Measurements from ENCODE around the gene ARL1. TPM values are rescaled to one million over a fixed set of nuclear protein-coding genes. Genes with fewer than 3 reads are reported as not detected.

ARL1 gene
- polyA plus RNA-seq, 3 donors, result 25.1 to 44.1 (median 27.2) TPM

- WGBS, 3 donors, result 96 to 99% (median 96%) methylated on average over 4 of the region's 4 CpGs
- no peak overlapping the region for H3K27ac ChIP-seq (ENCODE audit: low read depth, low read length)
Measured at GRCh38 chr12:101351682-101352081, 55.9 kb downstream of the ARL1 start.

- no peak overlapping the region for H3K27ac ChIP-seq (ENCODE audit: low read depth, low read length)
- WGBS, 3 donors, result 89 to 92% (median 91%) methylated on average over 3 of the region's 3 CpGs
Measured at GRCh38 chr12:101343893-101344292, 63.7 kb downstream of the ARL1 start.

Other genes with a start within 250 kb of the ARL1 start
- under 1 TPM in 1 of 3 donors, not detected in 2; 0.02 TPM for gene SLC5A8, start 197.5 kb downstream of the ARL1 start, polyA plus RNA-seq
- gene UTP20, start 127.7 kb downstream of the ARL1 start, polyA plus RNA-seq, result 1 to 10 TPM; 2.2 to 5.1 (median 2.6) TPM
- under 1 TPM in 1 of 3 donors, not detected in 2; 0.05 TPM for gene SPIC, start 67.6 kb upstream of the ARL1 start, polyA plus RNA-seq
- gene MYBPC1, start 187.2 kb upstream of the ARL1 start, polyA plus RNA-seq, result 1 to 10 TPM in 1 of 3 donors, under 1 TPM in 1, not detected in 1; 0.21 to 1.7 TPM